Tibial artery (tissue), 4 donors: Measurements from ENCODE around the gene PPP2R3A.

Source experiments
- DNase-seq, 2 donors: peaks; one replicate each; pipeline ENCODE4 v3.0.0-alpha.2; 2019
- H3K27ac ChIP-seq, 2 donors: fragments of 200-600 bp; sonication (generic) in 1 of 2; 1 replicate in 1 of 2; 2 replicates in 1 of 2; pipeline ENCODE4 v1.5.1; 2018 to 2019; ENCODE audit warnings: mild to moderate bottlenecking in 1 of 2
- H3K27me3 ChIP-seq, 2 donors: fragments of 200-600 bp; sonication (generic) in 1 of 2; one replicate each; pipeline versions ENCODE4 v1.5.1 to v1.6.0; 2016 to 2019
- H3K36me3 ChIP-seq, 3 donors: fragments of 200-600 bp; sonication (generic) in 2 of 3; one replicate each; pipeline ENCODE4 v1.5.1; 2016 to 2019; ENCODE audit warnings: mild to moderate bottlenecking in 2 of 3
- H3K4me1 ChIP-seq, 4 donors: fragments of 200-600 bp; sonication (generic) in 2 of 4; 1 replicate in 3 of 4; 2 replicates in 1 of 4; pipeline ENCODE4 v1.5.1; 2016 to 2019
- H3K4me3 ChIP-seq, 2 donors: fragments of 200-600 bp; sonication (generic) in 1 of 2; 1 replicate in 1 of 2; 2 replicates in 1 of 2; pipeline ENCODE4 v1.5.1; 2018 to 2019; ENCODE audit warnings: mild to moderate bottlenecking in 2 of 2
- H3K9me3 ChIP-seq, 3 donors: fragments of 200-600 bp; sonication (generic) in 1 of 3; one replicate each; pipeline ENCODE4 v1.5.1; 2016 to 2019
- CTCF ChIP-seq, 2 experiments: fragments of 200-600 bp in 1 of 2; fragments of 450-650 bp in 1 of 2; IDR thresholded peaks; one replicate each; pipeline ENCODE4 v1.5.1; 2017 to 2019; ENCODE audit warnings: antibody characterized with exemption in 2 of 2, mild to moderate bottlenecking in 1 of 2, moderate library complexity in 1 of 2
- intact Hi-C: fragments of 100-400 bp; cut with DNase I; formaldehyde crosslinking; loops from one replicate; pipeline ENCODE4 v1.15.0; 2023; ENCODE audit warnings: low total_unique reads

Gene PPP2R3A

GRCh38 chr3:136050250-136050649 is 84.7 kb downstream of the PPP2R3A start:
- TF ChIP-seq CTCF (IDR thresholded peaks at IDR 0.05), result no peak
- H3K9me3 ChIP-seq, result no peaks in the 10 kb centered on the region
- no peak for DNase-seq
- H3K27ac ChIP-seq, result no peak overlapping the region
- intact Hi-C loops, result no loop called here
- H3K27me3 ChIP-seq, result no peaks in the 10 kb centered on the region
- H3K36me3 ChIP-seq, result peaks cover 7 to 69% (median 26%) of the 10 kb centered on the region in 3 donors
- no peak overlapping the region for H3K4me3 ChIP-seq
- H3K4me1 ChIP-seq, result no peaks in the 10 kb centered on the region

- no peaks in the 10 kb centered on the region for H3K9me3 ChIP-seq
- H3K27ac ChIP-seq, result no peak overlapping the region
- peaks cover 0 to 33% (median 18%) of the 10 kb centered on the region in 3 donors for H3K36me3 ChIP-seq
- no peaks in the 10 kb centered on the region for H3K27me3 ChIP-seq
- DNase-seq, result no peak
- TF ChIP-seq CTCF (IDR thresholded peaks at IDR 0.05), result no peak
- no peaks in the 10 kb centered on the region for H3K4me1 ChIP-seq
- H3K4me3 ChIP-seq, result no peak overlapping the region
- intact Hi-C loops, result no loop called here
Measured at GRCh38 chr3:136055491-136055890, 90.0 kb downstream of the PPP2R3A start.

GRCh38 chr3:136067211-136067610 is 101.7 kb downstream of the PPP2R3A start:
- H3K9me3 ChIP-seq, result no peaks in the 10 kb centered on the region
- intact Hi-C loops, result no loop called here
- no peak overlapping the region for H3K27ac ChIP-seq
- no peaks in the 10 kb centered on the region for H3K27me3 ChIP-seq
- no peak overlapping the region for H3K4me3 ChIP-seq
- DNase-seq, result no peak
- H3K36me3 ChIP-seq, result peaks cover 0 to 9% (median 3%) of the 10 kb centered on the region in 3 donors
- H3K4me1 ChIP-seq, result peaks cover 0 to 20% (median 13%) of the 10 kb centered on the region in 4 donors
- TF ChIP-seq CTCF (IDR thresholded peaks at IDR 0.05), result no peak

- peaks cover 0 to 9% (median 3%) of the 10 kb centered on the region in 3 donors for H3K36me3 ChIP-seq
- H3K27me3 ChIP-seq, result no peaks in the 10 kb centered on the region
- intact Hi-C loops, result no loop called here
- no peaks in the 10 kb centered on the region for H3K9me3 ChIP-seq
- no peak for TF ChIP-seq CTCF (IDR thresholded peaks at IDR 0.05)
- no peak overlapping the region for H3K27ac ChIP-seq
- H3K4me1 ChIP-seq, result peaks cover 0 to 20% (median 13%) of the 10 kb centered on the region in 4 donors
- DNase-seq, result no peak
- no peak overlapping the region for H3K4me3 ChIP-seq
Measured at GRCh38 chr3:136068708-136069107, 103.2 kb downstream of the PPP2R3A start.

GRCh38 chr3:136069933-136070332 is 104.4 kb downstream of the PPP2R3A start:
- TF ChIP-seq CTCF (IDR thresholded peaks at IDR 0.05), result no peak
- Histone ChIP-seq H3K27me3 (no peaks in the 10 kb centered on the region), H3K27ac (peak overlapping the region in 1 of 2 donors; percentile 78), H3K4me1 (peaks cover 0 to 20% (median 13%) of the 10 kb centered on the region in 4 donors), H3K4me3 (no peak overlapping the region), H3K9me3 (no peaks in the 10 kb centered on the region), H3K36me3 (peaks cover 0 to 9% (median 3%) of the 10 kb centered on the region in 3 donors)
- no peak for DNase-seq
- intact Hi-C loops, result loop anchor here (5.0 to 10.0 kb wide), 4 partner anchors 125 to 942 kb away; partner anchors contain the start of gene MSL2

- intact Hi-C loops, result loop anchor here (5.0 to 10.0 kb wide), 4 partner anchors 124 to 942 kb away; partner anchors contain the start of gene MSL2
- DNase-seq, result no peak
- Histone ChIP-seq H3K36me3 (peaks cover 0 to 7% (median 3%) of the 10 kb centered on the region in 3 donors), H3K27me3 (no peaks in the 10 kb centered on the region), H3K27ac (peak overlapping the region; percentile 61 to 78), H3K9me3 (no peaks in the 10 kb centered on the region), H3K4me1 (peaks cover 0 to 20% (median 13%) of the 10 kb centered on the region in 4 donors), H3K4me3 (no peak overlapping the region)
- TF ChIP-seq CTCF (IDR thresholded peaks at IDR 0.05), result no peak
Measured at GRCh38 chr3:136070334-136070733, 104.8 kb downstream of the PPP2R3A start.
